ENCODE measurements around the gene PHC1.
"Not testable (repeated sequence)": the region's sequence is repeated elsewhere in the genome, so short reads cannot be mapped to it uniquely, and the experiment has no call there.

The PHC1 gene

DNA sequence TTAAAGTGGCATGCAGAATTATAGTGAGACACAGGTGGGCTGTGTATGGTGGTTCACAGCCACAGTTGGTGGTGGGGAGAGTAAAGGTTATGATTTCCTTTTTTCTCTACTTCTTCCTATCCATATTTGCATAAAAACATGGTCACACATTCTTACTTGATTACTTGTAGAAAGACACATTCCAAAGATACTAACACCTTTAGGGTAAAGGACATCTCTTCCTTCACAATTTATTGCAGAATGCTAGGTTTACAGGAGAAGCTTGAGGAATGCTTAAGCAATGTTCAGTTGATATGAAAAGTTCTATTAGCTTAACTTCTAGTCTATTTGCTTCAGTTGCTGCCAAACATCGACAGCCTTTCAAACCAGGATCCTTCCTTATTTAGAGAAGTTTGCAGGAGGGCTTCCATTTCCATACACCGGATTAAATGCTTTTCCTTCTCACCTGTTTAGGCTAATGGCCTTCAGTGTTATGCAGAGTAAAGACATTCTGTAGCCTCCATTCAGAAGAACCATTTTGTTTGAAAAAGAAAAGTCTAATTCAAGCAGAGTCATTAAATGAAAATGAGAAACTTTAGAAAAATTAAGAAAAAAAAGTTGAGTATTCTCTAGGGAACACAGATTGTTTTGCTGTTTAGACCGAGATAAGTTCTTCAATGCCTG lies 2.6 kb upstream of the PHC1 start:
- DNase-seq (ENCODE audit: low spot score): no peak

GRCh38 chr12:8912914-8913313 lies 1.4 kb upstream of the PHC1 start:
- no peak for DNase-seq (ENCODE audit: low spot score)

DNA sequence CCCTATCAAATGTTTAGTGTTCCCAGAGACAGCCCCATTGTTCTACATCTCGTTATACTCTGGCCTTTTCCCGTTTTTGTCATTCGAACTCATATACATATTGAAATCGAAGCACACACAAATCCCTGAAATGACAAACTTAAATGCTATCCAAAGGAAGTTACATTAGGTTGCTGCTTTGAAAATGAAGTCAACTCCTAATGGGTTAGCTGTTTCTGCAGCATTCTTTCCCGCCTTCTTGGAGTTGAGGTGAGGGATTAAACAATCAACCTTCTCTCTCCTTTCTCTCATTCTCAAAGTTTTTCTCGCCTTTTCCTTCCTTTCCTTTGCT lies 642 bp upstream of the PHC1 start:
- DNase-seq (ENCODE audit: low spot score): no peak

GRCh38 chr12:8914716-8915526 lies 612 bp downstream of the PHC1 start:
- DNase-seq (ENCODE audit: low spot score): peak; percentile 48

GRCh38 chr12:8916154-8916553 lies 1.8 kb downstream of the PHC1 start:
- DNase-seq (ENCODE audit: low spot score): no peak

DNA sequence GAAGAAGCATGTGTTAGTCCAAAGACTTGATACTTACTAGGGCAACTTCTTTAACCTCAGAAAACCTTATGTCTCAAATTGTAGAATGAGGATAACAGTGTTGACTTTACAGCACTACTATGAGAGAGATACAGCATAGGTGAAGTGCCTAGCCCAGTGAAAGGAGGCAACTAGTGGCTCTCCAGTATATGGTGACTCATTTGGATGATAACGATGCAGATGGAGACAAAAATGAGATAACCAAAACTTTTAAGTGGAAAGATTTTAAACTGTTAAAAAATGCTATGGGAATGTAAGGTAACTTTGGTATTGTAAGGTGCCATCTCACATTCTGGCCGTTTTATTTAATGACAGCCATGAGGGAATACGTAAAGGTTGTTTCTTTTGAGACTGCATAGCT lies 2.7 kb downstream of the PHC1 start:
- DNase-seq (ENCODE audit: low spot score): no peak

DNA sequence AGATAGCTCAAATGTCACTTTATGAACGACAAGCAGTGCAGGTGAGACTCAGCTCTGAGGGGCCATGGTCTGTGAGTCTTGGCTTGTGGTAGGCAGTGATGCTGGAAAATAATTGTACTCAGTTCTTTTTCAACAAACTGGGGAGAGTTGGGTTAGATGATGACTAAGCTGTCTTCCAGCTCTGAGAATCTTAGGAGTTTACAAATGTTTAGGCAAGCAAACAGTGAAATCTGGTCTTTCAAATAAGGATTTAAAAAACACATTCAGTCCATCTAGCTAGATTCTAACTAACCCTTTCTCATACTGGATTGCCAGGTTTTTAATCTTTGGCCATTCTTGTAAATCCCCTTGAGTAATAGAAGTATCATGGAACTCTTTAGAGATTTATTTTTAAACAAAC lies 3.4 kb downstream of the PHC1 start:
- DNase-seq (ENCODE audit: low spot score): no peak

GRCh38 chr12:8919643-8920042 lies 5.3 kb downstream of the PHC1 start:
- not testable (repeated sequence) for DNase-seq (ENCODE audit: low spot score)

- DNase-seq (ENCODE audit: low spot score): no peak
These were observed 8.2 kb downstream of the PHC1 start for GRCh38 chr12:8922544-8922943.

DNA sequence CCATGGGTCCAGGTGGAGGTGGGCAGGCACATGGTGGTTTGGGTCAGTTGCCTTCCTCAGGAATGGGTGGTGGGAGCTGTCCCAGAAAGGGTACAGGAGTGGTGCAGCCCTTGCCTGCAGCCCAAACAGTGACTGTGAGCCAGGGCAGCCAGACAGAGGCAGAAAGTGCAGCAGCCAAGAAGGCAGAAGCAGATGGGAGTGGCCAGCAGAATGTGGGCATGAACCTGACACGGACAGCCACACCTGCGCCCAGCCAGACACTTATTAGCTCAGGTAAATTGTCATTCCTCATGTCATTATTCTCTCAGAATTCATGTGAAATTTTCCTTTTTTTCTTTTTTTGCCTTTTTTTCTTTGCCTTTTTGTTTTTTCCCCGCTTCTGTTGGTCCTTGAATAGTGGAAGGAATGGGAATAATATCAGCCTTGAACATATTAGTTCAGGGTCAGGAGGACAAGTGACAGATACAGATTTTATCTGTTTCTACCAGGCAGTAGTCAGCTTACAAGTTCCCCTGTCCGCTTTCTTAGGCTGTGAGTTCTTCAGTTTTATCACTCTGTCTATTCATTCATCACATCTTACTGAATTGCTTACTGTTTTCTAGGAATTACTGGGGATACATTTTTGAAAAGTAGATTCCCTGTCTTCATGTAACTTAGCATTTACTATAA lies 16.5 kb downstream of the PHC1 start:
- not testable (repeated sequence) for DNase-seq (ENCODE audit: low spot score)

DNA sequence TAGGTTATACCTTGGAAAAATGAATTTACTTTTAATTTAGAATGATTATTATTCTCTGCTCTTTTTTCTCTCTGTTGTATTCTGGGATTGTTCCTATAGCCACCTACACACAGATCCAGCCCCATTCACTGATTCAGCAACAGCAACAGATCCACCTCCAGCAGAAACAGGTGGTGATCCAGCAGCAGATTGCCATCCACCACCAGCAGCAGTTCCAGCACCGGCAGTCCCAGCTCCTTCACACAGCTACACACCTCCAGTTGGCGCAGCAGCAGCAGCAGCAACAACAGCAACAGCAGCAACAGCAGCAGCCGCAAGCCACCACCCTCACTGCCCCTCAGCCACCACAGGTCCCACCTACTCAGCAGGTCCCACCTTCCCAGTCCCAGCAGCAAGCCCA lies 18.2 kb downstream of the PHC1 start:
- DNase-seq (ENCODE audit: low spot score): not testable (repeated sequence)

DNA sequence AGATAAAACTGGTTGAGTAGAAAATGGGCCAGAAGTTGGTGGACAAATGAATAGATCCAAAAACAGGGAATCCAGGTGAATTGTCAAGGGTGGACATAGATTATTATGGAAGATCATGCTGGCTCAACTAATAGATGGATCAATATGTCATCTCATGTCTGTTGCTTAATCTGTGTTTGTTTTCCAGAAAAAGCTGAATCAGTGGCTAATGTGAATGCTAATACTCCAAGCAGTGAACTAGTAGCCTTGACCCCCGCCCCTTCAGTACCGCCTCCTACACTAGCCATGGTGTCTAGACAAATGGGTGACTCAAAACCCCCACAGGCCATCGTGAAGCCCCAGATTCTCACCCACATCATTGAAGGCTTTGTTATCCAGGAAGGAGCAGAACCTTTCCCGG lies 19.8 kb downstream of the PHC1 start:
- not testable (repeated sequence) for DNase-seq (ENCODE audit: low spot score)

- DNase-seq (ENCODE audit: low spot score): no peak
These were observed 22.4 kb downstream of the PHC1 start for GRCh38 chr12:8936735-8937134.

DNA sequence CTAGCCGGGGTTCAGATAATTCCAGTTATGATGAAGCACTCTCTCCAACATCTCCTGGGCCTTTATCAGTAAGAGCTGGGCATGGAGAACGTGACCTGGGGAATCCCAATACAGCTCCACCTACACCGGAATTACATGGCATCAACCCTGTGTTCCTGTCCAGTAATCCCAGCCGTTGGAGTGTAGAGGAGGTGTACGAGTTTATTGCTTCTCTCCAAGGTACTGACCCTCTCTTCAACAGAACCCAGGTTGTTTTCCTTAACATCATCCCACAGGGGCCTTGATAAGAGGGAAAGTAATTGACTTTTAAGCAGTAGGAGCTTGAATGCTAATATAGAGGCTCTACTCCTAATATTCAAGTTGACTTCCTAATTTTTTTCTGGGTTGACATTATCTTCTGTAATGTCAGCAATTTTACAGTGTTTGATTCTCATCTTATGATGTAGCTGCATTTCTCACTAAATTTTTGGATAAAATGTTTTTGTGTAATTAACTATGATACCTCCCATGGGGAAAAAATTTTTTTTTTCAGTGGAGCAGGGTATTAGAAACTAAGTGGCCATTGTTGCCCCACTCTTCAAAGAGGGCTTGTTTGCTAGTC lies 23.6 kb downstream of the PHC1 start:
- DNase-seq (ENCODE audit: low spot score): not testable (repeated sequence)

GRCh38 chr12:8941691-8942478 lies 27.6 kb downstream of the PHC1 start:
- no peak for DNase-seq (ENCODE audit: low spot score)

GRCh38 chr12:8943565-8944186 lies 29.4 kb downstream of the PHC1 start:
- DNase-seq (ENCODE audit: low spot score): no peak

- no peak for DNase-seq (ENCODE audit: low spot score)
These were observed 32.4 kb downstream of the PHC1 start for GRCh38 chr12:8946733-8947132.

DNA sequence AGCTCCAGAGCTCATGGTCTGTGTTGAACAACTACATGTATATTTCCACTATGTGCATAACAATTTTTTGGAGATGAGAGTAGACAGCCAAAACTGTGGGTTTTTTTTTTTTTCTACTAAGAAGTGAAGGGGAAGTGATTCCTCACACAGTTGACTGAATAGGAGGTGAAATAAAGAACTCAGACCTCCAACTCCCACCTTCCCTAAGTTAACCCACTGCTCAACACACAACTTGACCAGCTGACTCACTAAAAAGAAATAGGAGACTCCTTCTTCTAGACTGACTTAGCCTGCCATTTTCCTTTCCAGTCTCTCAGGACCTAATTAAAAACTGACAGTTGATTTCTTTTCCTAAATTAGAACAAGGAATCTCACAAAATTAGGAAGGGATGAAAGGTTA lies 33.4 kb downstream of the PHC1 start:
- peak; percentile 9 for DNase-seq (ENCODE audit: low spot score)

DNA sequence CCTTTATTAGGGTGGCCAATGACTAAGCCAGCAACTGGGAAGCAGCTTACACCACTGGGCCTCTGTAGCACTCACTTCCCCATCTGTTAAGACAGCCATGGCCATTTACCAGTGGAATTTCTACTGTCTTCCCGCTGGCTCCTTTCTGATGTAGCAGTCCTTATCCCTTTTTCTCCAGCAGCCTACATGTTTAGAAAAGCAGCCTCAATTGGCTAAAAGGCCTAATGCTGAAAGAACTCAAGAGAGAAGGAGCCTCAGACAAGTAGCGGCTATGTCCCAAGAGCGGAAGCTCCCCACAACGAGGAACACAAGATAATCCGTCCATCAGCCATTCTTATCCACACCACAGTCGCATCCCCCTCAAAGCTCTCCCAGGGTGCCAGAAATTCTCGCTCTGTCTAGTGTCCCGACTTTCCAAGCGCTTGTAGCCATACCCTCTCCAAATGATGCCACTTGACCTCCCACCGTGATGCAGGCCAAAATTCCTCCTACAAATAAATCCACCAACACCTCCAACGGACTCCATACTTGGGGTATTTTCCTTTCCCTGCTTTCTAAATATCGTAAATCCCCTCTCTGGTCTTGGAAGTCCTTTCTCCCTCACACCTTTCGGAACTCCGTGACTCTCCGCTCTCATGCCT lies 34.5 kb downstream of the PHC1 start:
- DNase-seq (ENCODE audit: low spot score): peak; percentile 14

DNA sequence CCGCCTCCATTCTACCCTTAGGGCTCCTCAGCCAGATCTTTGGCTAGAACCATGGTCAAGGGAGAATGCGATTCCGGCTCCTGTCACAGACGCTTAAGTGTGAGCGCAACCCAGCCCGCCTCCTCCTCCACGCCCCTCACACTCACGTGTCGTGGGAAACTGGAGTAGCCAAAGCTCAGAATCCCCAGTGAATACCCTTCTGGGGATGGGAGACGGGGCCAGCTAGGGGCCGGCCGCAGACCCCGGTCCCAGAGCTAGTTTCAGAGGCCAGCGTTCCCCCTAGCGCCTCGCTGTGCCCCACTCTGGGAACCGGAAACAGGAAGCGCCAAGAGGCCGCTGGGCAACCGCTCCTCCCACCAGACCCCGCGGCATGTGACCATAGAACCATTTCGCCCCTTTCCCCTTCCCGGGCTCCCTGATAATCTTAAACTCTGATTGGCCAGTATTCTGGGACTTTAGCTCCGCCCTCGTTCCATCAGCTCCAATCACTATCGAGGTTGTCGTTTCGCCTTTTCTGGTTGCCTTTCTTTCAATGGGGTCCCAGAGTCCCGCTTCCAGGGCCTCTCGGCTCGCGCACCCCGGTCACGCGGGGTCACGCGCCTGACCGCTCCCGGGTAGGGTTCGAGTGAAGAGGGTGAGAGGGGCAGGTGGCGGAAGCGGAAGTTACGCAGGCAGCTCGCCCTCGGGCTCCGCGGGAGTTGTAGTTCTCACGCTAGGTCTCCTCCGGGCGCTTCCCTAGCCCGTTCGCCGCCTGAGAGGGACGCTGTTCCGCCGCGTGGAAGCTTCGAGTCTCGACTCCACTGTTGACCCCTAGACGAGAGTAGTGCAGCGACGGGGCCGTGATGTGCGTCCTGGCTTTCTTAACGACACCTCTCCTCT lies 35.3 kb downstream of the PHC1 start, which contains the start of gene M6PR:
Gene M6PR (minus strand): TSS at position 304 of the 879 bp plus-strand sequence. CDS start 3,241 bp downstream, outside the sequence.
- peak; percentile 99 for DNase-seq (ENCODE audit: low spot score)

Data from COLO829 (cell line).